ENCODE data around the gene RAD21L1. TPM values are rescaled to one million over a fixed set of nuclear protein-coding genes. Genes with fewer than 3 reads are reported as not detected.

Gene RAD21L1
- total and polyA plus RNA-seq, 4 donors: not detected

- TF ChIP-seq FOXA1 (IDR thresholded peaks at IDR 0.05) (no peak), RAD21 (IDR thresholded peaks at IDR 0.05) (no peak), YY1 (IDR thresholded peaks at IDR 0.05) (no peak), FOXA2 (IDR thresholded peaks at IDR 0.05) (no peak), RXRA (IDR thresholded peaks at IDR 0.05) (no peak), HNF4G (IDR thresholded peaks at IDR 0.05) (no peak)
Observed at GRCh38 chr20:1204576-1204975, 21.3 kb upstream of the RAD21L1 start (continued).

GRCh38 chr20:1205802-1206201 is 20.0 kb upstream of the RAD21L1 start:
- Histone ChIP-seq H3K9ac (ENCODE audit: low read depth in 1 of 2, low read length in 2 of 2) (no peak overlapping the region), H3K9me3 (ENCODE audit: control insufficient read depth in 4 of 4, low read length in 3 of 4) (no peaks in the 10 kb centered on the region), H3K4me1 (ENCODE audit: control insufficient read depth in 4 of 4, insufficient read depth in 4 of 4, low read length in 3 of 4) (no peaks in the 10 kb centered on the region), H3K27ac (ENCODE audit: low read depth in 1 of 2, low read length in 2 of 2) (no peak overlapping the region), H3K4me3 (ENCODE audit: low read depth in 1 of 3, low read length in 3 of 3) (no peak overlapping the region), H3K27me3 (ENCODE audit: control insufficient read depth in 4 of 4, insufficient read depth in 4 of 4, low read length in 3 of 4) (no peaks in the 10 kb centered on the region), H3K36me3 (ENCODE audit: control insufficient read depth in 4 of 4, insufficient read depth in 3 of 4, low read depth in 1 of 4, low read length in 3 of 4) (no peaks in the 10 kb centered on the region)
- no peak for DNase-seq (ENCODE audit: low spot score)
- 94% methylated on average over 8 of the region's 8 CpGs for WGBS
- TF ChIP-seq JUND (IDR thresholded peaks at IDR 0.05) (no peak), NR2F2 (IDR thresholded peaks at IDR 0.05) (no peak), HNF4A (conservative IDR thresholded peaks at IDR 0.05) (no peak), MAX (IDR thresholded peaks at IDR 0.05) (no peak), REST (IDR thresholded peaks at IDR 0.05) (no peak), FOXA2 (IDR thresholded peaks at IDR 0.05) (no peak), YY1 (IDR thresholded peaks at IDR 0.05) (no peak), ATF3 (IDR thresholded peaks at IDR 0.05) (no peak), CTCF (IDR thresholded peaks at IDR 0.05; ENCODE audit: low read depth, low read length, missing input control) (no peak), FOXA1 (IDR thresholded peaks at IDR 0.05) (no peak), TAF1 (conservative IDR thresholded peaks at IDR 0.05) (no peak), EGR1 (IDR thresholded peaks at IDR 0.05; ENCODE audit: low read depth in 2 of 2) (no peak), GABPA (IDR thresholded peaks at IDR 0.05 in 1 of 2, conservative IDR thresholded peaks at IDR 0.05 in 1 of 2) (no peak), SP1 (IDR thresholded peaks at IDR 0.05) (no peak), RXRA (IDR thresholded peaks at IDR 0.05) (no peak), RAD21 (IDR thresholded peaks at IDR 0.05) (no peak), ZBTB33 (IDR thresholded peaks at IDR 0.05) (no peak)

Data from liver (tissue), 9 donors.